Activated gamma-delta T cell (primary cell): ENCODE data around the gene HS1BP3.

Source experiments
- DNase-seq: peaks from one replicate; lab custom pipeline; 2025; lab: John Stamatoyannopoulos, UW

Gene HS1BP3

GRCh38 chr2:20663196-20664070, 12.5 kb upstream of the HS1BP3 start:
- DNase-seq, result no peak

DNA sequence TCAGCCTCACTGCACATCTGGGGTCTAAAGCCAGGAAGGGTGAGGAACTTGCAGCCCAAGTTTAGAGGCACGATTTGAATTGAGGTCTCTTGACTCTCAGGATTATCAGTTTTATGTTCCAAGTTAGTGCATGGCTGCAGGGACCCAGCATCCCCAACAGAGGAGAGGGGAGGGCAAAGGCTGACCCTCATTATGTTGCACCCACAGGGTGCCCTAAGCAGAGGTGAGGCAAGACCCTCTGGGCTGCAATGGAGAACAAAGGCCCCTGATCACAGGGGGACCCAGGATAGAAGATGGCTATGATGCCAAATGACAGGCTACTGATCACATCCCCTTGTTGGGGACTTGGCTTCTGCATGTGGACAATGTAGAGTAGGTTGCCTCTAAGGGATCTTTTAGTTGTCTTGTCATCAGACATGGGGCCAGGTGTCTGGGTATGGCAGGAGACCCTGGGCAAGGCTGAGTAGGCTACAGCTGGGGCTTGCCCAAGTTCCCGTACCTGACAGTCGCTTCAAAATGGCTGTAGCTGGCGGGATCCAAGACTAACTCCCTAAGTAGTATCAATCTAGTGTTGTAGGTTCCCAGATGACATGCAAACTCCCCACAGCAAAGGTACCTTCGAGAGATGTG, 11.5 kb upstream of the HS1BP3 start:
- DNase-seq, result no peak

GRCh38 chr2:20661421-20662307, 10.8 kb upstream of the HS1BP3 start:
- no peak for DNase-seq

GRCh38 chr2:20660506-20661420, 9.9 kb upstream of the HS1BP3 start:
- no peak for DNase-seq

DNA sequence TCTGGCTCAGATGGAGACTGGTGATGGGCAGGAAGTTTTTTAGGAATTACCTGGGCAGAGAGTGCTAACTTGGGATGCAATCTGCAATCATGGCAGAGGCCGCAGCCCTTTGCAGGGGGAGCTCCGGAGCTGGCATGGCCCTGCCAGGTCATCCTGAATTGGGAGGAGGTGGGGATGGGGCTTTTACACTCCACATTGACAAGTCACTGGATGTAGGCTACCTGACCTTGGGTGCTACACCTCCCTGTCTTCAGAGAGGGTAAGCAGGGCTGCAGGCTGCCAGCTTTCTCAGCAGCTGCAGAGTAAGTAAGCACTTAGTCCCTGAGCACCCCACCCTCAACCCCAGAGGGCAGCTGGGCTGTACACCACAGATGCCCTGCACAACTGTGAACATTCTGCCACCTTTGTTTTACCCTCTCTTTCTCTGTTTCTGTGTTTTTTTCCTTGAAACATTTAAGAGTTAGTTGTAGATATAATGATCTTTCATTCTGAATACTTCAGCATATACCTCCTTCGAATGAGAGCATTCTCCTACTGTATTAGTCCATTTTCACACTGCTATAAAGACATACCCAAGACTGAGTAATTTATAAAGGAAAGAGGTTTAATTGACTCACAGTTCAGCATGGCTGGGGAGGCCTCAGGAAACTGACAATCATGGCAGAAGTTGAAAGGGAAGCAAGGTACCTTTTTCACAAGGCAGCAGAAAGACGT, 6.8 kb upstream of the HS1BP3 start:
- DNase-seq, result no peak

DNA sequence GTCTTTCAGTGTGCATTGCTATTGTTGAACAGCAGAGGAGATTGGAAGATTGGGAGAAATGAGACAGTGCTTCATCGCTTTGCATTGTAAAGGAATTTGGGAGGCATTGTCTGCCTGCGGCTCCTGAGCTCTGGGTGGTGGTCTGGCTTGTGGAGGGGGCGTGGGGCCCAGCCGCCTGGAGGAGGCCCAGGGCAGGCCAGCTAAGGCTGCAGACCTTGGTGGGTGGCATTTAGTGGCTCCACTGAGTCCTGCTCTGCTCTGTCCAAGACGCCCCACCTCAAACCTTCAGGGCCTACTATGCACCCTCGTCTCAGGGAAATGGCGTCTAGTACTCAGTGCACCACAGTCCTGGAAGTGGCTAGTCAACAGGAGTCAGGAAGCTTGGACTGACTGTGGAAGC, 5.7 kb upstream of the HS1BP3 start:
- DNase-seq, result no peak

DNA sequence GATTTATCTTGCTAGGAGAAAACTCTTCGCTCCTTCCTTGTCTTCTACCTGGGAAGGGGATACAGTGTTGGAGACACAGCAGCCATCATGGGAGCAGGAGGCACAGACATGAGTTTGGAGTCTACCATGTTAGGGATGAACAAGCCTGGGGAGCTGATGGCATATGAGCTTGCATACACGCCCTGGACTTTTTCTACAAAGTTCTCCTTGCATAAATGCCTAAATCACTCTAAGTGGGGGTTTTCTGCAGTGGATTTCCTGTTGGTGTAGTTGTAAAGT, 3.6 kb upstream of the HS1BP3 start:
- no peak for DNase-seq

DNA sequence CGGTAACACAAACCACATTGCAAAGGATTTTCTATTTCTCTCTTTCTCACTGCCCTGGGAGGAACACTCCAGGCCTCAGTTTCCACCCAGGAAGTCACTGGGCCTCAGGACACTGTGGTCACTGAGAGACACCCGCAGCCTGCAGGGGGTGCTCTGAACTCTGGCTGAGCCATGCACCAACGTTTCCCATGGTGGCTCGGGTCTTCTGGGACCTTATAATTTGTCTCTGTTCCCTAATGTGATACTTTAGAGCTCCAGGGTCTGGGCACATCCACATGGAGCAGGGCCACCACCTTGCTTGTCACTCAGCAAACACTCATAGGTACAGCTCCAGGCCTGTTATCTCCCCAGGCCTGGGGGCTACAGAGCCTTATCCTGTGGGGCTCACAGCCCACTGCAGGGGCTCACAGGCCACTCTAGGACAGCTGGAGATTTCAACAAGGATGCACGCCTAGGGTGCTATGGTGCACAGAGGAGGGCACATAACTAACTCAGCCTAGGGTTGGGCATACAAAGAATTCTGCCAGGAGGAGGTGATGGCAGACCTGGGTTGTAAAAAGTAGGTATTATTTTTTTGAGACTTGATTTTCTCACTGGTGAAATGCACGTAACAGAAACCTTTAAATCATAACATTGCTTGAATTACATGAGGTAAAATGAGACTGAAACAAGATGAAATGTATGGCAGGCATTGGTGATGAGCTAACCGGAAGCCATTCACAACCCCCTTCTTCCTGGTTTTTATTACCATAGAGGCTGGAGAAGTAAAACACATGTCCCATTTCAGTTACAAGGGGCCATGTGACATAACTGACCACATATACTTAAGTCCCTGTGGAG, 3.0 kb upstream of the HS1BP3 start:
- DNase-seq, result no peak

DNA sequence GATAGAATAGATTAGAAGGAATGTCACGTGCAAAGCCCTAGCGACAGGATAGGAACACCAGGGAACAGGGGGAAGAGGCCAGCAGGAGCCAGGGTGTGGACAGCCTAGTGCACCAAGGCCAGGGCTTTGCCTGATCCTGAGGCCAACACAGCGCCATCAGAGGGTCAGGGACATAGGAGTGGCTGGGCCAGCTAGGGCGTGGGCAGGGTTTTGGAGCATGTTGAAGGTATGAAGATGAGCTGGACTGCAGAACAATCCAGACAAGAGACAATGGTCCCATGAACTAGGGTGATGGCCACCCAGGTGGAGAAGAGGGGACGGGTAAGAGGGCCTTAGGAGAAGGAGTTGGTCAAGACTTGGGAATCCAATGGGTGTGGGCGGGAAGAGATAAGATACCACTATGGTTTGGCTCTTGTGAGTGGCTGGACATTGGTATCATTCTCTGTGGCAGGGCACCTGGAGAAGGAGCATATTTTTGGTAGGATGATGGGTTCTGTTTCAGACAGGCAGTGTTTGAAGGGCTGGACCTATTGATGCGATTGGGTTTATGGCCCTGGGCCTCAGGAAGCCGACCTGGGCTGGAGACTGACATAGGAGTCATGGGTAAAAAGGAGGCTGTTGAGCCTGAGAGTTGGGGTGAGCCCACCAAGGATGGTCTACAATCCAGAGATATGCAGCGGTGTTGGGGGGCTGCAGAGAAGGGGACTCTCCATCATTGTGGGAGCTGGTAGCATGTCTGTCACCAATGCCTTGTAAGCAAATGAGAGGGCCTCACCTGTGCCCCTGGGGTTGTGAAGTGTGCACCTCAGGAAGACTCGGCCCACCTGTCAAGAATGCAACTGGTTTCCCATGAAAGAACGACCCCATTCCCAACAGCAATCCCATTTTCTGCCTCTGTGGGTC, 2.0 kb upstream of the HS1BP3 start:
- no peak for DNase-seq

DNA sequence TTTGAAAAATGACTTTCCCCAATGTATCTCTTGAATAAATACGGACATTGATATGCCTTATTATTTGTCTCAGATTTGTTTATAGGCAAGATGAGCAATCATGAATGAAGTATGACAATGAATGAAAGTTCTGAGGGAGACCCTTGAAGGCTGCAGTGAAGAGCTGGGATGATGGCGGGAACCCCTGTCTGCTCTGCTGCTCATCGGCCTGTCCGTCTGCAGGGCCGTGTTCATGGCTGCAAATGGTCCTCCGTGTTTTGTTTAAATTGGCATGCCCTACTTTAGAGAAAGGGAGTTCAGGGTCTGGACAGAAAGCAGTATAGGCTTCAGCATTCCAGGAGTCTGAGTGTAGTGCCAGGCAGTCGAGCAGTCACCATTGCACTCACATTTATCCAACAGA, 1.2 kb upstream of the HS1BP3 start:
- DNase-seq, result no peak

- DNase-seq, result no peak
Observed at GRCh38 chr2:20651731-20652099, 817 bp upstream of the HS1BP3 start.

GRCh38 chr2:20650393-20650876, 463 bp downstream of the HS1BP3 start:
- no peak for DNase-seq

GRCh38 chr2:20649976-20650375, 922 bp downstream of the HS1BP3 start:
- no peak for DNase-seq

DNA sequence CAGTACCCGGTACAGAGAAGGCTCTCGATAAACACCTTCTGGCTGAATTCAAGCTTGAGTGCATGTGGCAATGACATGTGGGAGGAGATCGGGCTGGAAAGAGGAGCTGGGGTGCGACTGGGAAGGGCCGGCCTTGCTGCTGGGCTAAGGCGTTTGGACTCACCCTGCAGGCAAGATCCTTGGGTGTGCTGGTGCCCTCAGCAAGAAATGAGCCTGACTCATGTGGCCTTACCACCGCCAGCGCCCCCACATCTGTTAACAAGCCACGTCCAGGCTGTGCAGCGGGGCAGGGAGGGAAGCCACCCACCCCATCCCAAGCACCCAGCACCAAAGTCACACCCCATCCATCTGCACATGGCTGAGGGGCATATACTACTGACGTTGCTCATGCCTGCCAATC, 1.3 kb downstream of the HS1BP3 start:
- DNase-seq, result no peak

DNA sequence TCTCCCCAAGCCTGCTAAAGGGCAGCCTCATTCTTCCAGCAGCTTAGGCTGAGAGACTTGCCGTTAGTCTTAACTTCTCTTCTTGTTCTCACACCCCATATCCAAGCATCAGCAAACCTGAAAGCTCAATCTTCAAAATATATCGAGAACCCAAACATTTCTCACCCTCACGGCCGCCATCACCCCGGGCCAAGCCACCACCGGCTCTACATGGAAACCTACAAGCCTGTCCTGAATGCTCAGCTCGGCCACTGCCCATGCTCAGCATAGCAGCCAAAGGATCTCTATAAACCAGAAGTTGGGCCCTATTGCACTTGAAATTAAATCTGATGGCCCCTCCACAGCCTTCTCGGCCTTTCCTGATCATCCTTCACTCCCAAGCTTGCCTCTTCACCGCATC, 2.1 kb downstream of the HS1BP3 start:
- no peak for DNase-seq

DNA sequence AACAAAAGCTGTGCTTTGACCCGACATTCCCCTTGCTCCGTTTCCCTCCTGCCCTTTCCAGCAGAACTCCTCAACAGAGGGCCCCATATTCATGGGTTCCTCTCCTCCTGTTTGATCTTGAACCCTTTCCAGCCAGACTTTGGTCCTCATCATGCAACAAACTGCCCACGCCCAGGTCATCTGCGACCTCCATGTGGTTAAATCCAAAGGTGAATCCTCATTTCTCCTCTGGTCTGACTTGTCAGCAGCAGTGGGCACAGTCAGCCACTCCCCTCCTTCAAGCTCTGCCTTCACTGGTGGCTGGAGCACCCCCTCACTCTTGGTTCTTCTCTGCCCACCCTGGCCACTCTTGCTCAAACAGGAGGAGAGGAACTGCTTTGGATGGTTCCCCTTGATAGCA, 2.7 kb downstream of the HS1BP3 start:
- no peak for DNase-seq

- DNase-seq, result no peak
Observed at GRCh38 chr2:20647738-20648137, 3.2 kb downstream of the HS1BP3 start.

- DNase-seq, result no peak
Observed at GRCh38 chr2:20647211-20647610, 3.7 kb downstream of the HS1BP3 start.

DNA sequence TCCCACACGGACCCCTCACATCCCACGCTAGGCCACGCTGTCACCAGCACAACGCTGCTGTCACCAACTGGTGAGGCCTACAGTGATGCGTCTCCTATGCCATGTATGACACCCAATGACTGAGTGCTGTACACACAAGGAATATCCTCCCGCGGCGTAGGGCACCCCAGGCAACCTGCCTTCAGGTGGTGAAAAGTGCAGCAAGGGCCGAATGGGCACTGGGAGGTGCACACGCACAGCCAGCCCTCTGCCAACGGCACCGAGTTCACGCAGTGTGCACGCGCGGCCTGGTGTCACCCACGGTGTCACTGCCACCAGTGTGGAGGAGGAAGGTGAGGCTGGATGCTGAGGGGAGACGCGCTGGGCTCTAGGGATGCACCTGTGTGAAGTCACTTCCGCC, 4.5 kb downstream of the HS1BP3 start:
- DNase-seq, result no peak
